HepG2 (cell line): ENCODE results near the gene CDH23. TPM values are rescaled to one million over a fixed set of nuclear protein-coding genes. Genes with fewer than 3 reads are reported as not detected.
A peak's percentile ranks its signal among the peaks of the same experiment; 100 is the strongest.

Source experiments
- ATAC-seq: fragments of 200-7000 bp; cut with Tn5 transposase; 3 replicates; pipeline ENCODE4 v1.9.1; 2020; ENCODE audit warnings: mild to moderate bottlenecking, moderate library complexity
- BruUV-seq: library from RNA; stranded (reverse); fragments of 400-500 nt; replicated peaks from 2 replicates; lab custom pipeline; 2021; lab: Mats Ljungman, UMichigan
- CTCF ChIA-PET: fragments of 300-600 bp; formaldehyde crosslinking; extraction: SDS; loops from one replicate; lab custom pipeline; 2021; ENCODE audit warnings: low total read pairs, inconsistent platforms, low intra/inter-chr PET ratio; lab: Yijun Ruan, JAX
- POLR2A ChIA-PET: fragments of 350-600 bp; sonication (Branson Sonifier 250); formaldehyde crosslinking; loops from one replicate; lab custom pipeline; 2020; ENCODE audit warnings: antibody characterized with exemption, inconsistent platforms; lab: Yijun Ruan, JAX
- DNase-seq: peaks from one replicate; pipeline ENCODE4 v3.0.0-alpha.2; 2015; ENCODE audit warnings: low spot score
- FAIRE-seq: peaks from 3 replicates; lab custom pipeline; 2011; peaks lifted over from hg19 to GRCh38; lab: Jason Lieb, UNC
- H2AFZ ChIP-seq: one replicate; pipeline ENCODE4 v1.6.1; 2011; ENCODE audit warnings: low read length, inconsistent platforms
- H3K27ac ChIP-seq: fragments of 300-600 bp; 3 replicates; pipeline ENCODE4 v1.8.0; 2011; ENCODE audit warnings: mixed run types, mild to moderate bottlenecking, mixed read lengths, low read length, inconsistent platforms; ENCODE audit not compliant: insufficient read depth; ENCODE audit errors: extremely low read length
- H3K27me3 ChIP-seq, 2 experiments: fragments of 200-600 bp in 1 of 2; 2 replicates in 1 of 2; 3 replicates in 1 of 2; pipeline versions ENCODE4 v1.6.0 to v1.8.0; 2011; ENCODE audit warnings: low read length in 2 of 2, mild to moderate bottlenecking in 2 of 2, moderate library complexity in 2 of 2, inconsistent platforms in 1 of 2; ENCODE audit not compliant: insufficient read depth in 2 of 2, control insufficient read depth in 1 of 2
- H3K36me3 ChIP-seq, 2 experiments: fragments of 200-600 bp in 1 of 2; replicated peaks in 1 of 2; 2 replicates in 1 of 2; 3 replicates in 1 of 2; pipeline versions ENCODE4 v1.5.1 to v1.8.0; 2011; ENCODE audit warnings: low read length in 2 of 2, inconsistent platforms in 1 of 2; ENCODE audit not compliant: insufficient read depth in 2 of 2, control insufficient read depth in 1 of 2
- H3K4me1 ChIP-seq: 2 replicates; pipeline ENCODE4 v1.5.1; 2012; ENCODE audit warnings: low read length, inconsistent platforms; ENCODE audit not compliant: insufficient read depth
- H3K4me2 ChIP-seq: 2 replicates; pipeline ENCODE4 v1.6.0; 2011; ENCODE audit warnings: low read depth, low read length, inconsistent platforms
- H3K4me3 ChIP-seq, 3 experiments: fragments of 200-600 bp in 1 of 3; sonication (generic), shearing (Covaris generic) in 1 of 3; replicated peaks in 1 of 3; 2 replicates each; pipeline ENCODE4 v1.5.1; 2011 to 2016; ENCODE audit warnings: low read length in 3 of 3, inconsistent platforms in 2 of 3, low read depth in 2 of 3, mild to moderate bottlenecking in 2 of 3, control low read depth in 1 of 3, mixed read lengths in 1 of 3; ENCODE audit not compliant: insufficient read depth in 1 of 3
- H3K79me2 ChIP-seq: one replicate; pipeline ENCODE4 v1.6.1; 2011; ENCODE audit warnings: low read length, inconsistent platforms; ENCODE audit not compliant: insufficient read depth
- H3K9ac ChIP-seq: 2 replicates; pipeline ENCODE4 v1.6.0; 2011; ENCODE audit warnings: mild to moderate bottlenecking, low read depth, low read length, inconsistent platforms; ENCODE audit not compliant: insufficient read depth
- H3K9me3 ChIP-seq: 2 replicates; pipeline ENCODE4 v1.5.1; 2012; ENCODE audit warnings: mild to moderate bottlenecking, low read length
- H4K20me1 ChIP-seq: 2 replicates; pipeline ENCODE4 v1.6.0; 2011; ENCODE audit warnings: inconsistent platforms, mild to moderate bottlenecking, low read length, moderate library complexity; ENCODE audit not compliant: insufficient read depth
- GATAD2A ChIP-seq: IDR thresholded peaks from 2 replicates; pipeline ENCODE4 v1.6.1; 2016
- LCORL ChIP-seq, 2 experiments: fragments of 450-650 bp in 1 of 2; sonication (generic) in 1 of 2; formaldehyde crosslinking in 1 of 2; IDR thresholded peaks; 2 replicates each; pipeline versions ENCODE4 v1.5.0 to v1.6.1; 2017 to 2020; ENCODE audit warnings: antibody characterized with exemption in 1 of 2, missing genetic modification reagents in 1 of 2
- SMYD3 ChIP-seq: sonication (generic); formaldehyde crosslinking; IDR thresholded peaks from 2 replicates; pipeline ENCODE4 v1.8.1; 2023; ENCODE audit warnings: mild to moderate bottlenecking, missing genetic modification reagents
- WGBS: methylation state at CpG from one replicate; pipeline ENCODE4 v1.1.6; 2017; ENCODE audit warnings: low lambda C conversion rate; 5-methylcytosine and 5-hydroxymethylcytosine counted together
- in situ Hi-C: cut with HindIII; loops from 2 replicates; pipeline ENCODE4 v1.10.0; 2017; ENCODE audit warnings: low pct_unique_long_range_greater_than_20kb; ENCODE audit not compliant: extremely low pct_ligation_motif_present
- intact Hi-C: fragments of 100-400 bp; cut with micrococcal nuclease; formaldehyde crosslinking; loops from one replicate; pipeline ENCODE4 v1.10.0; 2022; ENCODE audit not compliant: unreplicated experiment
- polyA plus RNA-seq, 8 experiments: library from polyadenylated mRNA; depleted of rRNA in 3 of 8; stranded (reverse) in 7 of 8; unstranded in 1 of 8; fragments of >200 nt; fragmentation: Illumina TruSeq in 4 of 8; extraction: Trizol in 4 of 8; gene quantifications; 2 replicates each; pipeline versions ENCODE4 v1.2.1 to v1.2.3, GENCODE V29; 2011 to 2016; ENCODE audit warnings: low read depth in 4 of 8, missing spikeins in 1 of 8, mixed read lengths in 1 of 8; ENCODE audit not compliant: insufficient read depth in 1 of 8
- total RNA-seq, 5 experiments: library from RNA; depleted of rRNA; stranded (reverse); fragments of >200 nt; fragmentation: Illumina TruSeq; extraction: Trizol; gene quantifications; 2 replicates each; pipeline ENCODE4 v1.2.3, GENCODE V29; 2016; ENCODE audit warnings: low read depth in 1 of 5
- TF ChIP-seq, protein P1 (sequence below): IDR thresholded peaks from 2 replicates; pipeline ENCODE4 v1.6.1; 2016; ENCODE audit warnings: missing genetic modification reagents, missing compliant biosample characterization
- TF ChIP-seq, protein P2 (sequence below): IDR thresholded peaks from 2 replicates; pipeline ENCODE4 v1.6.1; 2012; ENCODE audit warnings: low read length, improper control_type of control experiment

The CDH23 gene
- total and polyA plus RNA-seq, 2 of the 13 experiments (the other 11 are each of a cell fraction or from before 2014, with no cell fraction given), result 0.13 TPM; not detected in 1

DNA sequence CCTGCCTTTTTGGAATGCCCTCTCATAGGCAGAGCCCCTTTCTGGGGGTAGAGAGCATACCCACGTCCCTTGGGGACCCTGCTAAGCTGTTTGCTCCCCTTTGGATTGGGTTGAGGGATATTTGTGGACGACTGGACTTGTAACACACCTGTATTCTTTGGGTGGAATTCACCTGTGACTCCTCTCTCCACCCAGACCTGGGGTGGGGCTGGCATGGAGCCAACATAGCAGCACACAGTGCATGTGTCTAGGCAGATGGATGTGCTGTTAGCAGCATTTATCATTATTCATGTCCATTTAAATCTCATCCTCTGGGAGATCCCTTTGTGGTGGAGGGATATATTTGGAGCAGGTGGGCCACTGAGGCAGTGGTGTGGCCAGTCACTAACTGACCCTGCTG lies 51.0 kb downstream of the CDH23 start:
- intact Hi-C loops (no loop called here), in situ Hi-C loops (no loop called here)
- FAIRE-seq, result no peak
- Histone ChIP-seq H3K9ac (no peak overlapping the region), H3K27ac (no peak overlapping the region), H3K4me1 (no peaks in the 10 kb centered on the region), H3K79me2 (no peaks in the 10 kb centered on the region), H3K4me2 (no peak overlapping the region), H4K20me1 (no peaks in the 10 kb centered on the region), H3K9me3 (no peaks in the 10 kb centered on the region), H3K27me3 (peaks cover 8 to 51% of the 10 kb centered on the region in 2 experiments; a peak in 4 of 5 replicates), H3K4me3 (no peak overlapping the region), H3K36me3 (no peaks in the 10 kb centered on the region), H2AFZ (no peak overlapping the region)
- 6% methylated on average over 2 of the region's 2 CpGs for WGBS
- DNase-seq, result no peak
- no peak for ATAC-seq
- CTCF ChIA-PET, result no interaction called here
- POLR2A ChIA-PET, result no interaction called here
- TF ChIP-seq LCORL (IDR thresholded peaks at IDR 0.05), result peak; percentile 43; the same call in 1 of the 2 replicates
- no peak for TF ChIP-seq LCORL (CRISPR knock-in tag; IDR thresholded peaks at IDR 0.05)
- TF ChIP-seq SMYD3 (CRISPR knock-in tag), result no peak
- BruUV-seq, result no TSS peak

DNA sequence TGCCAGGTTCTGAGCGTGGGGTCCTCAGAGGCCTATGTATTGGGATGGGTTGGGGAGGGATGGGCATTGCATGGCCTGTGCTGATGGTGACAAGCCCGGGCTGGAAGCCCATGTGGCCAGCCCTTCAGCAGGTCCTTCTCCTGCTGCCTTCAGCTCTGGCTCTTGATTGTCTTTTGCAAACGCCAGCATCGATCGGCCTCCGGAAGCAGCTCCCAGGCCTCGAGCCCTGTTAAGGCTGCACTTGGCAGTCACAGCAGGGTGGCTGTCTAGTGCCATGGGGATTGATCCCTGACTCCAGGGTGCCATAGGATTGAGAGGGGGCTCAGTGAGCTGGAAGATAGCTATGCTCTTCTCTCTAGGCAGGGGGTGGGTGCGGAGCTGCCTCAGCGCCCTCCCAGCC lies 51.4 kb downstream of the CDH23 start:
- no peaks in the 10 kb centered on the region for H3K36me3 ChIP-seq
- in situ Hi-C loops, result no loop called here
- H3K4me2 ChIP-seq, result no peak overlapping the region
- ATAC-seq (no peak), DNase-seq (no peak), FAIRE-seq (no peak)
- ChIA-PET POLR2A (no interaction called here), CTCF (no interaction called here)
- H3K27me3 ChIP-seq, result peaks cover 7 to 51% of the 10 kb centered on the region in 2 experiments; a peak in 4 of 5 replicates
- no peaks in the 10 kb centered on the region for H3K79me2 ChIP-seq
- H3K4me3 ChIP-seq, result no peak overlapping the region
- no peaks in the 10 kb centered on the region for H4K20me1 ChIP-seq
- BruUV-seq, result no TSS peak
- H3K27ac ChIP-seq, result no peak overlapping the region
- no peaks in the 10 kb centered on the region for H3K4me1 ChIP-seq
- intact Hi-C loops, result no loop called here
- no peak overlapping the region for H3K9ac ChIP-seq
- TF ChIP-seq, protein P1, sequence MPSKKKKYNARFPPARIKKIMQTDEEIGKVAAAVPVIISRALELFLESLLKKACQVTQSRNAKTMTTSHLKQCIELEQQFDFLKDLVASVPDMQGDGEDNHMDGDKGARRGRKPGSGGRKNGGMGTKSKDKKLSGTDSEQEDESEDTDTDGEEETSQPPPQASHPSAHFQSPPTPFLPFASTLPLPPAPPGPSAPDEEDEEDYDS, result no peak
- TF ChIP-seq GATAD2A (CRISPR knock-in tag), result no peak
- TF ChIP-seq, protein P2, sequence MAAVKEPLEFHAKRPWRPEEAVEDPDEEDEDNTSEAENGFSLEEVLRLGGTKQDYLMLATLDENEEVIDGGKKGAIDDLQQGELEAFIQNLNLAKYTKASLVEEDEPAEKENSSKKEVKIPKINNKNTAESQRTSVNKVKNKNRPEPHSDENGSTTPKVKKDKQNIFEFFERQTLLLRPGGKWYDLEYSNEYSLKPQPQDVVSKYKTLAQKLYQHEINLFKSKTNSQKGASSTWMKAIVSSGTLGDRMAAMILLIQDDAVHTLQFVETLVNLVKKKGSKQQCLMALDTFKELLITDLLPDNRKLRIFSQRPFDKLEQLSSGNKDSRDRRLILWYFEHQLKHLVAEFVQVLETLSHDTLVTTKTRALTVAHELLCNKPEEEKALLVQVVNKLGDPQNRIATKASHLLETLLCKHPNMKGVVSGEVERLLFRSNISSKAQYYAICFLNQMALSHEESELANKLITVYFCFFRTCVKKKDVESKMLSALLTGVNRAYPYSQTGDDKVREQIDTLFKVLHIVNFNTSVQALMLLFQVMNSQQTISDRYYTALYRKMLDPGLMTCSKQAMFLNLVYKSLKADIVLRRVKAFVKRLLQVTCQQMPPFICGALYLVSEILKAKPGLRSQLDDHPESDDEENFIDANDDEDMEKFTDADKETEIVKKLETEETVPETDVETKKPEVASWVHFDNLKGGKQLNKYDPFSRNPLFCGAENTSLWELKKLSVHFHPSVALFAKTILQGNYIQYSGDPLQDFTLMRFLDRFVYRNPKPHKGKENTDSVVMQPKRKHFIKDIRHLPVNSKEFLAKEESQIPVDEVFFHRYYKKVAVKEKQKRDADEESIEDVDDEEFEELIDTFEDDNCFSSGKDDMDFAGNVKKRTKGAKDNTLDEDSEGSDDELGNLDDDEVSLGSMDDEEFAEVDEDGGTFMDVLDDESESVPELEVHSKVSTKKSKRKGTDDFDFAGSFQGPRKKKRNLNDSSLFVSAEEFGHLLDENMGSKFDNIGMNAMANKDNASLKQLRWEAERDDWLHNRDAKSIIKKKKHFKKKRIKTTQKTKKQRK, result no peak
- no peaks in the 10 kb centered on the region for H3K9me3 ChIP-seq
- 88% methylated on average over 2 of the region's 9 CpGs for WGBS
- H2AFZ ChIP-seq, result no peak overlapping the region
